K562 (cell line): ENCODE measurements around the gene SEZ6. TPM values are rescaled to one million over a fixed set of nuclear protein-coding genes. Genes with fewer than 3 reads are reported as not detected.

Experiments
- ATAC-seq: fragments of 200-7000 bp; cut with Tn5 transposase; 3 replicates; pipeline ENCODE4 v1.9.1; 2020; ENCODE audit warnings: moderate library complexity
- BruUV-seq: library from RNA; stranded (reverse); fragments of 400-500 nt; replicated peaks from 2 replicates; lab custom pipeline; 2021; lab: Mats Ljungman, UMichigan
- CTCF ChIA-PET: fragments of 300-600 bp; formaldehyde crosslinking; extraction: SDS; loops from one replicate; lab custom pipeline; 2021; ENCODE audit warnings: low intra/inter-chr PET ratio; lab: Yijun Ruan, JAX
- POLR2A ChIA-PET: fragments of 300-600, 350-650 bp; sonication (Branson Sonifier 250); formaldehyde crosslinking; extraction: SDS; loops from one replicate; lab custom pipeline; 2021; ENCODE audit warnings: antibody characterized with exemption, inconsistent platforms; lab: Yijun Ruan, JAX
- DNase-seq, 4 experiments: peaks; one replicate each; pipeline versions ENCODE4 v3.0.0 to v3.0.0-alpha.2; 2011 to 2018; ENCODE audit warnings: low spot score in 3 of 4, mixed read lengths in 3 of 4; ENCODE audit errors: extremely low read depth in 1 of 4
- FAIRE-seq: peaks from 2 replicates; lab custom pipeline; 2011; peaks lifted over from hg19 to GRCh38; lab: Jason Lieb, UNC
- H2AFZ ChIP-seq: 2 replicates; pipeline ENCODE4 v1.6.0; 2011; ENCODE audit warnings: low read depth, low read length, control low read depth, inconsistent platforms
- H3K27ac ChIP-seq: fragments of 200-600 bp; 3 replicates; pipeline ENCODE4 v1.8.0; 2011; ENCODE audit warnings: low read depth, mild to moderate bottlenecking, control low read depth, inconsistent platforms, low read length, moderate library complexity, mixed read lengths; ENCODE audit errors: extremely low read depth
- H3K27me3 ChIP-seq, 2 experiments: fragments of 300-600 bp in 1 of 2; 2 replicates in 1 of 2; 3 replicates in 1 of 2; pipeline versions ENCODE4 v1.6.0 to v1.8.0; 2011; ENCODE audit warnings: inconsistent platforms in 2 of 2, low read length in 2 of 2, mild to moderate bottlenecking in 1 of 2, mixed read lengths in 1 of 2, moderate library complexity in 1 of 2; ENCODE audit not compliant: control insufficient read depth in 2 of 2, insufficient read depth in 2 of 2
- H3K36me3 ChIP-seq: fragments of 300-600 bp; 3 replicates; pipeline ENCODE4 v1.8.0; 2011; ENCODE audit warnings: mild to moderate bottlenecking, low read length, inconsistent platforms; ENCODE audit not compliant: control insufficient read depth, insufficient read depth
- H3K4me1 ChIP-seq, 2 experiments: fragments of 200-600 bp in 1 of 2; replicated peaks in 1 of 2; 2 replicates in 1 of 2; 3 replicates in 1 of 2; pipeline versions ENCODE4 v1.5.1 to v1.8.0; 2011; ENCODE audit warnings: inconsistent platforms in 2 of 2, low read length in 2 of 2, mild to moderate bottlenecking in 1 of 2, mixed read lengths in 1 of 2, moderate library complexity in 1 of 2; ENCODE audit not compliant: control insufficient read depth in 2 of 2, insufficient read depth in 2 of 2
- H3K4me2 ChIP-seq: 2 replicates; pipeline ENCODE4 v1.6.1; 2011; ENCODE audit warnings: low read length, control low read depth, inconsistent platforms, mixed read lengths; ENCODE audit not compliant: insufficient read depth
- H3K4me3 ChIP-seq: fragments of 200-600 bp; sonication (generic), shearing (Covaris generic); 2 replicates; pipeline ENCODE4 v1.5.1; 2016; ENCODE audit warnings: control low read depth, inconsistent platforms
- H3K79me2 ChIP-seq: fragments of 200-600 bp; 3 replicates; pipeline ENCODE4 v1.8.0; 2011; ENCODE audit warnings: low read length, inconsistent platforms; ENCODE audit not compliant: control insufficient read depth, insufficient read depth
- H3K9ac ChIP-seq, 2 experiments: 2 replicates each; pipeline versions ENCODE4 v1.6.0 to v1.6.1; 2011; ENCODE audit warnings: low read depth in 2 of 2, low read length in 2 of 2, control low read depth in 1 of 2, inconsistent platforms in 1 of 2, mild to moderate bottlenecking in 1 of 2, mixed read lengths in 1 of 2; ENCODE audit not compliant: insufficient read depth in 1 of 2
- H3K9me1 ChIP-seq: one replicate; pipeline ENCODE4 v1.6.0; 2011; ENCODE audit warnings: inconsistent platforms, mild to moderate bottlenecking, low read length, moderate library complexity; ENCODE audit not compliant: control insufficient read depth, insufficient read depth
- H3K9me3 ChIP-seq: replicated peaks from 2 replicates; pipeline ENCODE4 v1.5.1; 2011; ENCODE audit warnings: low read depth, low read length, inconsistent platforms; ENCODE audit not compliant: control insufficient read depth, insufficient read depth
- H4K20me1 ChIP-seq: replicated peaks from 2 replicates; pipeline ENCODE4 v1.6.1; 2011; ENCODE audit warnings: low read length, inconsistent platforms, mixed read lengths; ENCODE audit not compliant: control insufficient read depth, insufficient read depth
- KAT8 ChIP-seq: fragments of 450-650 bp; IDR thresholded peaks from 2 replicates; pipeline ENCODE4 v1.6.1; 2016; ENCODE audit warnings: low read depth, mild to moderate bottlenecking
- RAD21 ChIP-seq, 2 experiments: fragments of 250-450 bp in 1 of 2; fragments of 450-650 bp in 1 of 2; sonication (Bioruptor Pico) in 1 of 2; formaldehyde crosslinking in 1 of 2; IDR thresholded peaks in 1 of 2; conservative IDR thresholded peaks in 1 of 2; 2 replicates each; pipeline versions ENCODE4 v1.4.0 to v1.8.0; 2020 to 2022; ENCODE audit warnings: mild to moderate bottlenecking in 2 of 2, moderate library complexity in 1 of 2
- YY1 ChIP-seq, 3 experiments: IDR thresholded peaks; 2 replicates each; pipeline ENCODE4 v1.6.1; 2011; ENCODE audit warnings: low read length in 2 of 3, mild to moderate bottlenecking in 2 of 3, moderate library complexity in 2 of 3, borderline replicate concordance in 1 of 3, control low read depth in 1 of 3, low read depth in 1 of 3; ENCODE audit not compliant: insufficient read depth in 3 of 3, insufficient replicate concordance in 2 of 3, control insufficient read depth in 1 of 3, insufficient read length in 1 of 3; ENCODE audit errors: extremely low read depth in 1 of 3
- ZBTB7A ChIP-seq: IDR thresholded peaks from 2 replicates; pipeline ENCODE4 v1.6.1; 2011; ENCODE audit warnings: low read depth, mild to moderate bottlenecking, low read length, moderate library complexity, borderline replicate concordance; ENCODE audit not compliant: control insufficient read depth
- WGBS: fragments of 100-300 bp; shearing (Covaris generic); methylation state at CpG from one replicate; pipeline ENCODE4 v1.1.6; 2016; ENCODE audit warnings: low coverage, mixed read lengths; ENCODE audit not compliant: insufficient coverage; ENCODE audit errors: missing lambda C conversion rate; 5-methylcytosine and 5-hydroxymethylcytosine counted together
- in situ Hi-C: fragments of 300-500 bp; cut with MboI; formaldehyde crosslinking; loops from 4 replicates; pipeline ENCODE4 v1.15.0; 2018; ENCODE audit warnings: inconsistent platforms, mixed read lengths
- intact Hi-C: fragments of 100-400 bp; cut with micrococcal nuclease; formaldehyde crosslinking; loops from 2 replicates; pipeline ENCODE4 v1.14.2; 2022
- polyA plus RNA-seq, 8 experiments: library from polyadenylated mRNA; depleted of rRNA in 4 of 8; stranded (reverse) in 5 of 8; unstranded in 3 of 8; fragments of >200 nt; fragmentation: Nextera tagmentation in 2 of 8; fragmentation: Illumina TruSeq in 1 of 8; extraction: Ambion mirVana in 2 of 8; extraction: Trizol in 1 of 8; gene quantifications; 2 replicates each; pipeline versions ENCODE4 v1.2.1 to v1.2.3, GENCODE V29; 2011 to 2014; ENCODE audit warnings: inconsistent platforms in 1 of 8, missing spikeins in 1 of 8
- total RNA-seq, 7 experiments: library from RNA; depleted of rRNA in 6 of 7; stranded (reverse); fragments of >200 nt in 6 of 7; fragmentation: Illumina TruSeq in 2 of 7; extraction: Trizol in 2 of 7; gene quantifications; 2 replicates each; pipeline versions ENCODE4 v1.2.1 to v1.2.3, GENCODE V29; 2011 to 2021; ENCODE audit warnings: low replicate concordance in 1 of 7
- TF ChIP-seq, protein P1 (sequence below), 2 experiments: fragments of 450-650 bp; formaldehyde crosslinking in 1 of 2; IDR thresholded peaks; 2 replicates each; pipeline versions ENCODE4 v1.4.0 to v1.6.1; 2014 to 2020; ENCODE audit warnings: mild to moderate bottlenecking in 2 of 2, borderline replicate concordance in 1 of 2, low read depth in 1 of 2
- TF ChIP-seq, protein P2 (sequence below), 2 experiments: fragments of 450-650 bp; IDR thresholded peaks; 2 replicates each; pipeline ENCODE4 v1.6.1; 2016

Gene SEZ6
- total and polyA plus RNA-seq, 9 of the 15 experiments (the other 6 are each of a cell fraction or from before 2014, with no cell fraction given): not detected

DNA sequence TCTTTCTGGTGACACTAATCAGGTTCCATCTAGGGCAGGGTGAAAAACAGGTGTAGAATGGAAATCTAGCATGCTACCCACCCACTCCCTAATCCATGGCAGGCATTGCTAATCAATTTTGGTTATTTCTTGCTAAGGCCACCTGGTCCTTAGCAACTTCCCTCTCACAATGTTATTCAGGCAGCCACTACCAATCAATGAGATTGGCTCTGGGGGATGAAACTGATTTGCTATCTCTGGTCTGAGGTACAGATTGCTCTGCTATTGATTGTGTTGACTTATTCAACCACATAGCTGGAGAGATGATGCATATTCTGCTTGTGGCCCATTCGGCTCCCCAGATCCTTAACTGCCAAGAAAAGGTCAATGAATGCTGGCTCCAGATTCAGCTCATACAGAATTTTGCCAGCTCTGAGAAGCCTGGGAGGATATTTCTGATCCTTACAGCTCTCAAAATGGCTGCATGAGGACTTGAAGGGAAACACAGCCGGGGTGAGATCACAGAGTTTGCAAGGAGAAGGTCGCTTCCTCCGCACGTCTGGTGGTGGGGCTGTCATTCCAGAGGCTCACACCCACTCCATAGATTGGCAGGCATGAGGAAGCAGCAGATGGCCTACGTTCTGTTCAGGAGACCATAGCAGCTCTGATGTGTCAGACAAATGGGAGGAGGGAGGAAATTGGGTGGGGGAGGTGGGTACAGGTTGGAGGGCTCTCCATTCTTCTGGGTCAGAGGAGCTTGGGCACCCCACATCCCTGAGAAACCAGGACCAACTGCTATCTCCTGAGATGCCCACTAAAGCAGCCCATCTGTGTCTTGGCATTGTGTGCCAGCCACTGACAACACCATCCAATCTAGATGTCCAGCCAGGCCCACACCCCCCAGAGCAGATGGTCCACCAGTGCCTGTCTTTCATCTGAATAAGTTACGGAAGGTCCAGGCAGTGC is 22.3 kb downstream of the SEZ6 start:
- no peak; the same call in 2 of the 3 replicates for ATAC-seq
- TF ChIP-seq, protein P1, sequence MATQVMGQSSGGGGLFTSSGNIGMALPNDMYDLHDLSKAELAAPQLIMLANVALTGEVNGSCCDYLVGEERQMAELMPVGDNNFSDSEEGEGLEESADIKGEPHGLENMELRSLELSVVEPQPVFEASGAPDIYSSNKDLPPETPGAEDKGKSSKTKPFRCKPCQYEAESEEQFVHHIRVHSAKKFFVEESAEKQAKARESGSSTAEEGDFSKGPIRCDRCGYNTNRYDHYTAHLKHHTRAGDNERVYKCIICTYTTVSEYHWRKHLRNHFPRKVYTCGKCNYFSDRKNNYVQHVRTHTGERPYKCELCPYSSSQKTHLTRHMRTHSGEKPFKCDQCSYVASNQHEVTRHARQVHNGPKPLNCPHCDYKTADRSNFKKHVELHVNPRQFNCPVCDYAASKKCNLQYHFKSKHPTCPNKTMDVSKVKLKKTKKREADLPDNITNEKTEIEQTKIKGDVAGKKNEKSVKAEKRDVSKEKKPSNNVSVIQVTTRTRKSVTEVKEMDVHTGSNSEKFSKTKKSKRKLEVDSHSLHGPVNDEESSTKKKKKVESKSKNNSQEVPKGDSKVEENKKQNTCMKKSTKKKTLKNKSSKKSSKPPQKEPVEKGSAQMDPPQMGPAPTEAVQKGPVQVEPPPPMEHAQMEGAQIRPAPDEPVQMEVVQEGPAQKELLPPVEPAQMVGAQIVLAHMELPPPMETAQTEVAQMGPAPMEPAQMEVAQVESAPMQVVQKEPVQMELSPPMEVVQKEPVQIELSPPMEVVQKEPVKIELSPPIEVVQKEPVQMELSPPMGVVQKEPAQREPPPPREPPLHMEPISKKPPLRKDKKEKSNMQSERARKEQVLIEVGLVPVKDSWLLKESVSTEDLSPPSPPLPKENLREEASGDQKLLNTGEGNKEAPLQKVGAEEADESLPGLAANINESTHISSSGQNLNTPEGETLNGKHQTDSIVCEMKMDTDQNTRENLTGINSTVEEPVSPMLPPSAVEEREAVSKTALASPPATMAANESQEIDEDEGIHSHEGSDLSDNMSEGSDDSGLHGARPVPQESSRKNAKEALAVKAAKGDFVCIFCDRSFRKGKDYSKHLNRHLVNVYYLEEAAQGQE (IDR thresholded peaks at IDR 0.05; ENCODE audit: borderline replicate concordance): peak; percentile 40
- TF ChIP-seq, protein P1 (CRISPR knock-in tag; IDR thresholded peaks at IDR 0.05; ENCODE audit: low read depth): no peak
- TF ChIP-seq KAT8 (no peak), ZBTB7A (no peak), YY1 (IDR thresholded peaks at IDR 0.05; ENCODE audit: borderline replicate concordance in 1 of 3, control insufficient read depth in 1 of 3, extremely low read depth in 1 of 3, insufficient read depth in 3 of 3, insufficient read length in 1 of 3, insufficient replicate concordance in 2 of 3, low read depth in 1 of 3, low read length in 2 of 3) (peak in 1 of 3 experiments; percentile 57), RAD21 (CRISPR knock-in tag; conservative IDR thresholded peaks at IDR 0.05 in 1 of 2, IDR thresholded peaks at IDR 0.05 in 1 of 2) (peak in 1 of 2 experiments; percentile 12; a peak in 1 of 4 replicates)
- TF ChIP-seq, protein P2, sequence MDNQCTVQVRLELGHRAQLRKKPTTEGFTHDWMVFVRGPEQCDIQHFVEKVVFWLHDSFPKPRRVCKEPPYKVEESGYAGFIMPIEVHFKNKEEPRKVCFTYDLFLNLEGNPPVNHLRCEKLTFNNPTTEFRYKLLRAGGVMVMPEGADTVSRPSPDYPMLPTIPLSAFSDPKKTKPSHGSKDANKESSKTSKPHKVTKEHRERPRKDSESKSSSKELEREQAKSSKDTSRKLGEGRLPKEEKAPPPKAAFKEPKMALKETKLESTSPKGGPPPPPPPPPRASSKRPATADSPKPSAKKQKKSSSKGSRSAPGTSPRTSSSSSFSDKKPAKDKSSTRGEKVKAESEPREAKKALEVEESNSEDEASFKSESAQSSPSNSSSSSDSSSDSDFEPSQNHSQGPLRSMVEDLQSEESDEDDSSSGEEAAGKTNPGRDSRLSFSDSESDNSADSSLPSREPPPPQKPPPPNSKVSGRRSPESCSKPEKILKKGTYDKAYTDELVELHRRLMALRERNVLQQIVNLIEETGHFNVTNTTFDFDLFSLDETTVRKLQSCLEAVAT (IDR thresholded peaks at IDR 0.05): peak in 1 of 2 experiments; percentile 94; a peak in 2 of 4 replicates

More for the DNA sequence above, 22.3 kb downstream of the SEZ6 start:
- Histone ChIP-seq H3K79me2 (no peaks in the 10 kb centered on the region), H3K4me2 (no peak overlapping the region), H3K36me3 (no peaks in the 10 kb centered on the region), H3K4me3 (no peak overlapping the region), H4K20me1 (peaks cover 16% of the 10 kb centered on the region; the same call in 1 of the 2 replicates), H3K4me1 (peaks cover 0 to 9% of the 10 kb centered on the region in 2 experiments; a peak in 2 of 5 replicates), H3K9me1 (no peaks in the 10 kb centered on the region), H3K9ac (no peak overlapping the region), H3K27me3 (peaks cover 9 to 70% of the 10 kb centered on the region in 2 experiments; a peak in 4 of 5 replicates), H3K27ac (no peak overlapping the region), H3K9me3 (no peaks in the 10 kb centered on the region), H2AFZ (no peak overlapping the region)
- no TSS peak for BruUV-seq
- POLR2A ChIA-PET: interaction anchor here (0.9 to 1.1 kb wide), 2 partner anchors 18 to 19 kb away, joined by 3 read pairs; no protein-coding TSS in a partner anchor
- in situ Hi-C loops (no loop called here), intact Hi-C loops (no loop called here)
- DNase-seq: peak in 1 of 4 experiments; percentile 33
- FAIRE-seq: no peak
- CTCF ChIA-PET: no interaction called here
- WGBS: 0% methylated on average over 6 of the region's 7 CpGs
